GM18508 (cell line): ENCODE data around the gene TPI1.
"Not testable (repeated sequence)": the region's sequence is repeated elsewhere in the genome, so short reads cannot be mapped to it uniquely, and the experiment has no call there.

Experiments
- ATAC-seq: cut with Tn5 transposase; IDR thresholded peaks from one replicate; pipeline ENCODE4 v1.9.1; 2021; ENCODE audit warnings: moderate number of reproducible peaks; ENCODE audit not compliant: insufficient read depth, unreplicated experiment

Gene TPI1

DNA sequence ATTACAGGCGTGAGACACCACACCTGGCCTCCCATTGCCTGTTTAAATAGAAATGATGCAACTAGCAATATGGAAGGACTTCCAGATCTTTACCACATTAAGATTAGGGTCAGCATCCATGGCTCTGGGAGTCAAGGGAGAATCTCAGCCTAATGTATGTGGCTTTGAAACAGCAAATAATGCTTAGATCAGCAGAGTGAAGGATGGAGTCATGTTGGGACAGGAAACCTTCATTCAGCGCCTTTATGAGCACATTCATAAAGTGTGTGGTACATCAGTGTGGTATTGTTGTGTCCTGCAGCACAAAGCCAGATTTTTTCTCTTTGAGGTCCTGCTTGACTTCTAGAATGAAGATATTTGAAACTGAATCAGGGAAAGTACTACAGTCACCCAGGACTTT, 21.0 kb downstream of the TPI1 start:
- ATAC-seq, result no peak

DNA sequence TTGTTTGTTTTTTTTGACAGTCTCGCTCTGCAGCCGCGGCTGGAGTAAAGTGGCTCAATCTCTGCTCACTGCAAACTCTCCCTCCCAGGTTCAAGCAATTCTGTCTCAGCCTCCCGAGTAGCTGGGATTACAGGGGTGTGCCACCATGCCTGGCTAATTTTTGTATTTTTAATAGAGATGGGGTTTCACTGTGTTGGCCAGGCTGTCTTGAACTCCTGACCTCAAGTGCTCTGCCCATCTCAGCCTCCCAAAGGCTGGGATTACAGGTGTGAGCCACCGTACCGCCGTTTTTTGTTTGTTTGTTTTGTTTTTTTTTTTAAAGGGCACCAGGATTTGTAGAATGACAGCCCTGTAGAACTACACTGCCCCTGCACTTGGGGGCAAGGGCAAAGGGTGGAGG, 21.5 kb downstream of the TPI1 start:
- not testable (repeated sequence) for ATAC-seq

DNA sequence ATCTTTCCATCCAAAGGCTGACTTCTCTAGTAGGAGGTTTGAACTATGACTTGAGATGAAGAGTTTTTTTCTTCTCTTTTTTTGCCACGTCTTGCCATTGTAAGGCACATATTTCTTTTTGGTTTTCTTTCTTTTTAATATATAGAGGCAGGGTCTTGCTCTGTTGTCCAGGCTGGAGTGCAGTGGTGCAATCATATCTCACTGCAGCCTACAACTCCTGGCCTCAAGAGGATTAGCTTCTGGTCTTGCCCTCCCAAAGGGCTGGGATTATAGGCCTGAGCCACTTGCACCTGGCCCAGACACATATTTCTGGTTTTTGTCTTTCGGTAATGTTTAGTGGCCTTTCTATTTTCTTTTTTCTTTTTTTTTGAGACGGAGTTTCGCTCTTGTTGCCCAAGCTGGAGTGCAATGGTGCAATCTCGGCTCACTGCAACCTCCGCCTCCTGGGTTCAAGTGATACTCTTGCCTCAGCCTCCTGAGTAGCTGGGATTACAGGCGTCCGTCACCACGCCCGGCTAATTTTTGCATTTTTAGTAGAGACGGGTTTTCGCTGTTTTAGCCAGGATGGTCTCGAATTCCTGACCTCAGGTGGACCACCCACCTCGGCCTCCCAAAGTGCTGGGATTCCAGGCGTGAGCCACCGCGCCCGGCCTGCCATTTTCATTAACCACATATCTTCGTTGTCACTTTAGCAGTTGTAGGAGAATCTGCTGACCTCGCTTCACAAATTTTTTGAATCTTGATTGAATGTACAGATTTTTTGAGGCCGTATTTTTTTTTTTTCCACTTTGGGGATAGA, 22.6 kb downstream of the TPI1 start:
- ATAC-seq, result not testable (repeated sequence)

DNA sequence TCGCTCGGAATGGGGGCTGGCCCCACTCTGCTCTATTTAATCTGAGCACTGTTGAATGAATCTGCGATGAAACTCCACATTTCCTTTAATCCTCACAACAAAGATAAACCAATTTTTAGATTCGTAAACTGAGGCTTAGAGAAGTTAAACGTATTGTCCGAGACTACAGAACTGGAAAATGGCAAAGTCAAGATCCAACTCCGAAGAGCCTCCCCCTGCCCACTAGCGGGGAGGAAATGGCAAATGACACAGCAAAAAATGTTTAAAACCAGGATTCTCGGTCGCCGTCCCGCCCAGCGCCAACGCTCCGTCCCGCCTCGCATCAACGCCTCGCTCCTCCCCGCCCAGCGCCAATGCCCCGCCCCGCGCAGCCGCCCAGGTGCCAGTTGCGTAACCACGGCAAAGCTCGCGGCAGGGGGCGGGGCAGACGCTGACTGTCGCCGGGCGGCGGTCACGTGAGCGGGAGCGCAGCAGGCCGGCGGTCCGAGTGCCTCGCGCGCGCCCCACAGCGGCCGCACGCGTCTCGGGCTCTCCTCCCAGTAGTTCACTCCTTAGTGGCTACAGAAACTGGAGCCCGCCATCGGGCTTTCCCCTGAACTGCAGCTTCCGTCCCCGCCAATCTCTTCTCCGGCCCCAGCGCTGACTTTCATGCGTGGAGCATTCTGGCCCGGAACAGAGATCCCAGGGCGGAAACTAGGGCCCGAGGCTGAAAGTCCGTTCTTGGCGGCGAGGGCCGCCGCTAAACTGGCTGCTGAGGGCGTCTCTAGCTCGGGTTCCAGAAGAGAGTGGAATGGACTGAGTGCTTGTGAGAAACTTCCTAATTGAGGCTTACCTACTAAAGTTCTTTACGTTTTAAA, 23.7 kb downstream of the TPI1 start:
- ATAC-seq, result peak; percentile 58

- peak; percentile 9 for ATAC-seq
These were observed 24.3 kb downstream of the TPI1 start for GRCh38 chr12:6891646-6892001.

- not testable (repeated sequence) for ATAC-seq
These were observed 25.4 kb downstream of the TPI1 start for GRCh38 chr12:6892683-6893082.

DNA sequence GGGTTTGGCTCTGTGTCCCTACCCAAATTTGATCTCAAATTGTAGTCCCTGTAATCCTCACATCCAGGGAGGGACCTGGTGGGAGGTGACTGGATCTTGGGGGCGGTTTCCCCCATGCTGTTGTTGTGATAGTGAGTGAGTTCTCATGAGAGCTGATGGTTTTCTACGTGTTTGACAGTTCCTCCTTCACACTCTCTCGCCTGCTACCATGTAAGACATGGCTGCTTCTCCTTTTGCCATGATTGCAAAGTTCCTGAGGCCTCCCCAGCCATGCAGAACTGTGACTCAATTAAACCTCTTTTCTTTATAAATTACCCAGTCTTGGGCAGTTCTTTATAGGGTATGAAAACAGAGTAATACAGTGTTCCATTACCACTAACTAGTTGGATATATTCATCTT, 27.0 kb downstream of the TPI1 start:
- ATAC-seq, result no peak

- no peak for ATAC-seq
These were observed 29.6 kb downstream of the TPI1 start for GRCh38 chr12:6896846-6897435.

GRCh38 chr12:6899427-6899826, 32.1 kb downstream of the TPI1 start:
- no peak for ATAC-seq

DNA sequence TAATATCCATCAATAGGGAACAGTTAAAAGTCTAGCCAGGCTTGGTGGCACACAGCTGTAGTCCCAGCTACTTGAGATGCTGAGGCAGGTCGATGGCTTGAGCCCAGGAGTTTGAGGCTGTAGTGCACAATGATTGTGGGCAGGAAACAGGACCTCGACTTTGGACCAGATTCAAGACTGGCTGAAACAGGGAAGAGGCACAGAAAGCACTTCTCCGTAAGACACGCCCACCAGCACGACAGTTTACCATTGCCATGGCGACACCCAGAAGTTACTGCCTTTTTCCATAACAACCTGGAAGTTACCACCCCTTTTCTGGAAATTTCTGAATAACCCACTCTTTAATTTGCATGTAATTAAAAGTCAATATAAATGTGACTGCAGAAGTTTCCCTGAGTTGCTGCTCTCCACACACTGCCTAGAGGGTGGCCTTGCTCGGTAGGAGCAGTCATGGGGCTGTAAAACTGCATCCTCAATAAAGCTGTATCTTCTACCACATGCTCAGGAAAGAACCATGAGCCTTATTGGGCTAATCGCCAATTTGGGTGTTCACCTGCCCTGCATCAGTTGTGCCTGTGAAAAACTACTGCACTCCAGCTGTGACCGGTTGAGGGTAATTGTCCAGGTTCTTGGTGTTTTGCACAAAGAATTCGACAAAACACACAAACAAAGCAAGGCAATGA, 32.6 kb downstream of the TPI1 start:
- no peak for ATAC-seq

- ATAC-seq, result no peak
These were observed 35.1 kb downstream of the TPI1 start for GRCh38 chr12:6902448-6902847.

DNA sequence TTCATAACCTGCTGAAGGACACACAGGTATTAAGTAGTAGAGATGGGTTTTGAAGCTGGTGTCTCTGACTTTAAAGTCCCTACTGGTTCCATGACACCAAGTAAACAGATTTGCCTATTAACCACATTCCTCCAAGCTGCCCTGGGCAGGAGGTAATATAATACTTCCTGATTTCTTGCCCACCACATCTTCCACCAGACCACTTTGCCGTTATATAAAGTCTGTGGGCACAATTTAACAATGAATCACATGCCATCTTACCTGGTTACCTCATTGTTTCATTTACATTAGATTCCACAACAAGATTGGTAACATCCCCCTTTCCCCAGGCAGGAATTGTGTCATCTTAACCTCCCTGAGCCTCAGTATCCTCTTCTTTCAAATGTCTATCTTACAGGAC, 36.4 kb downstream of the TPI1 start:
- no peak for ATAC-seq

DNA sequence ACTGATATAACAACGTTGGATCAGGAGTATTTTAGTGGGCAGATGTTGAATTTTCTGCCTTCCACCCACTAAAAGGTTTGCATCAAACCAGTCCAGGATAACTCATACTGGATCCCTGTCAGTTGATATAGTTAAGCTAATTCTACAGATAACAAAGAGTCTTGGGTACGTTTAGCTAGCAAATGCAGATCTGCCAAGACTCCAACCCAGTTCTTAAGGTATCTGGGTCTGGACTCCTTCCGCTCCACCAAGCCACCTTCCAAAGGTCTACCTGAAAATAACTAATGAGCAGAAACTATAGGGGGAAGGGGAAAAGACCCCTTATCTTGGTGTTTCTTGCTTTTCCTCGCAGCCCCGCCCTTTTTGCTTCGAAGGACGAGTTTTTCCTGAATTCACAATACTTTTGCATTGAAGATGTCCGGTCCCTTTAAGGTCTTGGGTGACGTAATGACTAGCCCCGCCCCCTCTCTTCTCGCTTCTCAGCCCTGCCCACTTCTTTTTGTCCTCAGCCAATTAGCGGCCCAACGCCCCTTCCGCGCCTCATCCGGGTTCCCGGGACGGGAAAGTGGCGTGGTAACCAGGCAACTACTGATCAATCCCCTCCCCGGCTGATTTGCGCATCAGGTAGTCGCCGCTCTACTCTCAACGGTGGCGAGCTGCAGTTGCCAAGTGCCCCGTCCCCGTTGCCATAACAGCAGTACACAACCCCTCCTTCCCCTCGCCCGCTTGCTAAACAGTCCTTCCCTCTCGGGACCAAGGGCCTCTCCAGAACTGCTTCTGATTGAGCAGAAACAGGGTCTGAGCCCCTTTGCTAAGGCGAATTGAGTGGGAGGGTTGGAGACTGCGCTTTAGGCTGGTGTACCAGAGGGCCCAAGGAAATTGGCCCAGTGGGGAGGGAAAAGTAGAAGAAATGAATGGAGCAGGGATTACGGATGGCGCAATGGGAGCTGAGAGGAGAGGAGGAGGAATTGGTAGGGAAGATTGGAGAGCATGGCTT, 37.2 kb downstream of the TPI1 start, which contains the start of gene LRRC23:
TSS of gene LRRC23 (plus strand) at position 543 of the 997 bp plus-strand sequence. CDS start 812 bp downstream, outside the sequence.
- ATAC-seq, result peak; percentile 74

DNA sequence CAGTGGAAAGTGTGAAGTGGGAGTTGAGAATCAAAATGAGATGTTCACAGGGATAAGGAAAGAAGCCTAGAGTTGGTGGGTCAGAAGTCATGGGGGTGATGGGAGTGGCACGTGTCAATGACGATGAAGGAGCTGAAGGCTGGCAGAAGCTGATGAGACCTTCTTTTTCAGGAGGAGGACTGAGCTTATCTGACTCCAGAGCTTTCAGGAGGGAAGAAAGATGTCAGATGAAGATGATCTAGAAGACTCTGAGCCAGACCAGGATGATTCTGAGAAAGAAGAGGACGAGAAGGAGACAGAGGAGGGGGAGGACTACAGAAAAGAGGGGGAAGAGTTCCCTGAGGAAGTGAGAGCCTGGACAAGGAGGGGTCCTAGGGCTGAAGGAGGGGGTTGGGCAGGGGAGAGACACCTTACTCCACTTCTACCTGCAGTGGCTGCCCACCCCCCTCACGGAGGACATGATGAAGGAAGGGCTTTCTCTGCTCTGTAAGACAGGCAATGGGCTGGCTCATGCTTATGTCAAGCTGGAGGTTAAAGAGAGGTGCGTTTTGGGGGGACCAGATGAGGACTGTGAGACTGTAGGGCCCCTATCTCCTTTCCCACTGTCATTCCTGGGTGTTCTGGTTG, 38.2 kb downstream of the TPI1 start:
- no peak for ATAC-seq

- ATAC-seq, result not testable (repeated sequence)
These were observed 40.8 kb downstream of the TPI1 start for GRCh38 chr12:6908141-6908540.

DNA sequence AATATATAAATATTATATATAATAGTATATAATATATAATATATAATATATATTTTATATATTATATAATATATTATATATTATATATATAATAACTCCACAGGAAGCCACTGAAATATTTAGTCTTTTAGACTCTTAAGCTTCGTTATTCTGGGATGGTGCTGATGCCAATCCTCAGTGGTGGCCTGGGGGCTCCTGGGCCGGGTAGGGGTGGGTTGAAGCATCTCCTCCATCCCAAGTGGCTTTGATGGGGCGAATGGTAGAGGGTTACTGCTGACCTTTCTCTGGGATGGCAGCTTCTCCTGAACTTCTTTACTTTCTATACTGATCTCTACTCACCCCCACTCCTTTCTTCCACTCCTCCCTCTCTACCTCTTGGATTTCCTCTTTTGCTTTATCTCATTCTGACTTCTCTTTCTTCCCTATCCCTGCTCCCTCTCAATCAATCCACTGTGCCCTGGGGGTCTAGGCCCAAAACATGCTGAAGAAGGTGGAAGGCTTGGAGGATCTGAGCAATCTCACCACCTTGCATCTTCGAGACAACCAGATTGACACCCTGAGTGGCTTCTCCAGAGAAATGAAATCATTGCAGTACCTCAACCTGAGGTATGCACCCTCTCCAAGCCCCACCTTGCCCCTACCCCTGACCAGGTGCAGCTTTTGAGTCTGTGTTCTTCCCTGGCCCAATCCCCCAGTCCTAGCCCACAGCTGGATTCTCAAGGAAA, 42.3 kb downstream of the TPI1 start:
- ATAC-seq, result no peak

- ATAC-seq, result no peak
These were observed 45.0 kb downstream of the TPI1 start for GRCh38 chr12:6912164-6912935.
